ENCODE data around the gene ARID3C.

GRCh38 chr9:34601937-34602573 is 26.8 kb downstream of the ARID3C start:
- TF ChIP-seq RAD21 (IDR thresholded peaks at IDR 0.05; ENCODE audit: low read depth) (no peak), SP1 (IDR thresholded peaks at IDR 0.05; ENCODE audit: low read depth) (no peak), SRF (IDR thresholded peaks at IDR 0.05; ENCODE audit: low read depth) (no peak), POLR2A (IDR thresholded peaks at IDR 0.05; ENCODE audit: borderline replicate concordance, extremely low read depth, insufficient read depth, insufficient read length) (no peak), CBX3 (IDR thresholded peaks at IDR 0.05; ENCODE audit: low read depth) (no peak), CTCF (IDR thresholded peaks at IDR 0.05 in 2 of 3, conservative IDR thresholded peaks at IDR 0.05 in 1 of 3; ENCODE audit: borderline replicate concordance in 1 of 3, insufficient read depth in 1 of 3, low read depth in 2 of 3, low read length in 2 of 3) (no peak), EGR1 (IDR thresholded peaks at IDR 0.05; ENCODE audit: low read depth) (no peak), ATF3 (IDR thresholded peaks at IDR 0.05) (no peak), ZBTB33 (IDR thresholded peaks at IDR 0.05; ENCODE audit: extremely low read depth, insufficient replicate concordance, low read length) (no peak), EZH2phosphoT487 (IDR thresholded peaks at IDR 0.05; ENCODE audit: borderline replicate concordance) (no peak), MAX (IDR thresholded peaks at IDR 0.05) (no peak), CEBPB (IDR thresholded peaks at IDR 0.05; ENCODE audit: low read depth) (no peak)
- TF ChIP-seq, protein P1, sequence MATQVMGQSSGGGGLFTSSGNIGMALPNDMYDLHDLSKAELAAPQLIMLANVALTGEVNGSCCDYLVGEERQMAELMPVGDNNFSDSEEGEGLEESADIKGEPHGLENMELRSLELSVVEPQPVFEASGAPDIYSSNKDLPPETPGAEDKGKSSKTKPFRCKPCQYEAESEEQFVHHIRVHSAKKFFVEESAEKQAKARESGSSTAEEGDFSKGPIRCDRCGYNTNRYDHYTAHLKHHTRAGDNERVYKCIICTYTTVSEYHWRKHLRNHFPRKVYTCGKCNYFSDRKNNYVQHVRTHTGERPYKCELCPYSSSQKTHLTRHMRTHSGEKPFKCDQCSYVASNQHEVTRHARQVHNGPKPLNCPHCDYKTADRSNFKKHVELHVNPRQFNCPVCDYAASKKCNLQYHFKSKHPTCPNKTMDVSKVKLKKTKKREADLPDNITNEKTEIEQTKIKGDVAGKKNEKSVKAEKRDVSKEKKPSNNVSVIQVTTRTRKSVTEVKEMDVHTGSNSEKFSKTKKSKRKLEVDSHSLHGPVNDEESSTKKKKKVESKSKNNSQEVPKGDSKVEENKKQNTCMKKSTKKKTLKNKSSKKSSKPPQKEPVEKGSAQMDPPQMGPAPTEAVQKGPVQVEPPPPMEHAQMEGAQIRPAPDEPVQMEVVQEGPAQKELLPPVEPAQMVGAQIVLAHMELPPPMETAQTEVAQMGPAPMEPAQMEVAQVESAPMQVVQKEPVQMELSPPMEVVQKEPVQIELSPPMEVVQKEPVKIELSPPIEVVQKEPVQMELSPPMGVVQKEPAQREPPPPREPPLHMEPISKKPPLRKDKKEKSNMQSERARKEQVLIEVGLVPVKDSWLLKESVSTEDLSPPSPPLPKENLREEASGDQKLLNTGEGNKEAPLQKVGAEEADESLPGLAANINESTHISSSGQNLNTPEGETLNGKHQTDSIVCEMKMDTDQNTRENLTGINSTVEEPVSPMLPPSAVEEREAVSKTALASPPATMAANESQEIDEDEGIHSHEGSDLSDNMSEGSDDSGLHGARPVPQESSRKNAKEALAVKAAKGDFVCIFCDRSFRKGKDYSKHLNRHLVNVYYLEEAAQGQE (IDR thresholded peaks at IDR 0.05; ENCODE audit: low read depth), result no peak

Measured in HCT116 (cell line).